LHCN-M2 (cell line): ENCODE measurements around the gene PREX1. TPM values are rescaled to one million over a fixed set of nuclear protein-coding genes. Genes with fewer than 3 reads are reported as not detected.

ENCODE experiments used
- DNase-seq: peaks from one replicate; pipeline ENCODE4 v3.0.0-alpha.2; 2012; ENCODE audit warnings: low read depth
- total RNA-seq: library from RNA; depleted of rRNA; stranded (reverse); fragments of >200 nt; gene quantifications from 2 replicates; pipeline ENCODE4 v1.2.3, GENCODE V29; 2014

Gene PREX1
- total RNA-seq, 1 experiment from 2014 or later = 28.7 TPM

DNA sequence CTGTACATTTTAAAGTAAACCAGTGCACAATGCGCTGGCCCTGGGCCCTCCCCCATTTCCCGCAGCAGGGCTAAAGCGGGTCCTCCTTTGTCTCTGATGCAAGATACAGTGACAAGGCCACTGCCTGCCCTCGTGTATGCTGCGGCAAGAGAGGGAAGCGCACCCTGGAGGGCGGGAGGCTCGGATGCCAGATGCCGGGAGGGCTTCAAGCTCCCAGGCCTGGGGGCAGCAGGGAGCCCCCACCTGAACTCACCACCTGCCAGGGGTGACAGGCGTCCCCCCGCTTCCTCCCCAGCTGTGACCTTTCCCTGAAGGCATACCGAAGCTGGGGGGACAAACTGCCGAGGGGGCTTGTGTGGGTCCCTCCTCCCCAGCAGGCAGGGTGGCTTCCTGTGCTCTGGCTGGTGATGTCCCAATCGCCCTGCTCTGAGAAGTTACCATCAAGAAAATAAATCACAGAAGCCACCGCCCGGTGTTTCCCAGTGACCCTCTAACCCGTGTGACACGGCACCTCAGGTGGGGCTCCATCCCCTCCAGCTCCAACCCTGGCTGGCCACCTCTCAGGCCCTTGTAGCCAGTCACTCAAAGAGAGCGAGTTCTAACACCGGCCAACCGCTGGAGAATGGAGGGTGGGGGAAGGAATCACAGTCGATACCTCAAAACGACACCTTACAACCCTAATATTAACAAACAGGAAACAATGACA is 203.3 kb downstream of the PREX1 start:
- no peak for DNase-seq

DNA sequence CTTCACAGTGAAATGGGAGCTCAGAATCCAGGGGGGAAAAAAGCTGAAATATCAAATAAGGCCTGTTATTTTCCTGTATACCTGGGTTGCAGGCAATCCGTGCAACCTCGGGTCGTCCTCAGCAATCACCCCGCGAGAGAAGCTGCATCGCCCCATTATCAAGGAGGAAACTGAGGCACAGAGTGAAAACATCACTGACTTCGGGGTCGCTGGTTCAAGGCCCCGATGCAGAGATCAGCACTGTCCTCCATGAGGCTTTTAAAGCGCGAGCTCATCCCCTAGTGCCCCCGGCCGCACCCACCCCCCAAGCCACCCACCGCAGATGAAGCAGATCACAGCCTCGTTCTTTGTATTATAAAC is 203.9 kb downstream of the PREX1 start:
- no peak for DNase-seq

DNA sequence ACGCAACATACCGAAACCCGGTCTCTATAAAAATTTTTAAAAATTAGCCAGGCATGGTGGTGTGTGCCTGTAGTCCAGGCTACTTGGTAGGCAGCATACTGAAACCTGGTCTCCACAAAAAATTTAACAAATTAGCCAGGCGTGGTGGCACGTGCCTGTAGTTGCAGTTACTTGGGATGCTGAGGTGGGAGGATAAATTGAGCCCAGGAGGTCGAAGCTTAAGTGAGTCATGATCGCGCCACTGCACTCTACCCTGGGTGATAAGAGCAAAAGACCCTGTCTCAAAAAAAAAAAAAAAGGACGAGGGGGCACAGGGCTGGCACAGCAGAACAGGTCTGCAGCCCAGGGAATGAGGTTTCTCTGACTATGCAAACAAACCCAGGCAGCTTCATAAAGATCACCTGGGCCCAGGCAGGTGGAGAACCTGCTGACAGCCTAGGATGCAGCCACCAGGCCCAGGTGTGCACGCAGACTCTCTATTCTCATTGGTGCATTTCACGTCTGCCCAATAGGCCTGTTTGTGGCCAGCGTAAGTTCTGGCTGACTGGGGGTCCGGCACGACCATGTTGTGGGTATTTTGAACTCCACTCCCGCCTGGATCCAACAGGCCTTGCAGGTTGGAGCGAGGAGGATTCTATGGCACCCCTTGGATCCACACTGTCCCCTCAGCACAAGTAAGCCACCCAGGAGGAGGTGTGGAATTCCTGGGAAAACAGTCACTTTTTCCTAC is 204.5 kb downstream of the PREX1 start:
- no peak for DNase-seq

DNA sequence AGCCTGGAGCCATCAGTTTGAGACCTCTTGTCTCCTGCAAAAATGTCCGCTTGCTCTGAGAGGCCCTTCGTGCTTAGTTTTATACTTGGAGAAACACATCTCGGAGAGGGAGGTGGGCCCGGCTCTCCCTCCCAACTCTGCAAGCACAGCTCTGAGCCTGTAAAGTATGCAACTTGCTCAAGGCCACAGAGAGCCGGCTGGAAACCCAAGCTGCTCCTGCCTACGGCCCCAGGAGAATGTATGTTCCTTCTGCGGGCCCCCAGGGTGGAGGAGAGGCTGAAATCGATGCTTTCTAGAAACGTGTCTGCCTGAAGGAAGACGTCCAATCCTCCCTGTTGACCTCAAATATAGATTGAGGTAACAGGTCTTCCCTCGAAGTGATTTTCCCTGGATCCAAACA is 205.4 kb downstream of the PREX1 start:
- DNase-seq = no peak

DNA sequence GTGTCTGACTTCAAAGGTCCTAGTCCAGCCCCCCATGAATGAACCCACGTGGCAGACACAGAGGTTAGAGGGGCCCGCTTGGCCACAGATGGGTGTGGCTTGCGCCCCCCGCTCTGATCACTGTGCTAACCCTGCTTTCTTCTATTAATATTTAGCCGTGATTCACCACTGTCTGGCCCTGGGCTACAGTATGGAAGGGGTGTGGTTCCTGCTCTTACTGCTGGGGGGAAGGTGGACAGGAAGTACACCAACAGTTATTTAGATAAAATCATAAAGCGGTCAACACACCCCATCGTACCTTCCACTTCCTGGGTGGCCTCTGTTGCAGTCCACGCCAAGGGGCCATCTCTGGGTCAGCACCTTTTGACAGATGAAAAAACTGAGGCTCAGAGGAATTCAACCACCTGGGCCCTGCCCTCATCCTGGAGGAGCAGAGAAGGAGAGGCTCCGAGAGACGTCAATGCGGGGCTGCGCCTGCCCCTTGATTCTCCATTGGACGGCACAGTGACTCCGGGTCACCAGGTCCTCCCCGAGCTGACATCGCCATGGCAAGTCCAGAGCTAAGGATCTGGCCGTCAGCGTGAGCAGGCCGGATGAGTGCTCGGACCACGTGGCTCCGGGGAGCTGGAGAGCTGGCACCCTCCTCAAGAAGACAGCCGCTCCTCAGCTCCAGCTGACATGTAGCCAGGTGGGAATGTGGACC is 206.3 kb downstream of the PREX1 start:
- DNase-seq = no peak

DNA sequence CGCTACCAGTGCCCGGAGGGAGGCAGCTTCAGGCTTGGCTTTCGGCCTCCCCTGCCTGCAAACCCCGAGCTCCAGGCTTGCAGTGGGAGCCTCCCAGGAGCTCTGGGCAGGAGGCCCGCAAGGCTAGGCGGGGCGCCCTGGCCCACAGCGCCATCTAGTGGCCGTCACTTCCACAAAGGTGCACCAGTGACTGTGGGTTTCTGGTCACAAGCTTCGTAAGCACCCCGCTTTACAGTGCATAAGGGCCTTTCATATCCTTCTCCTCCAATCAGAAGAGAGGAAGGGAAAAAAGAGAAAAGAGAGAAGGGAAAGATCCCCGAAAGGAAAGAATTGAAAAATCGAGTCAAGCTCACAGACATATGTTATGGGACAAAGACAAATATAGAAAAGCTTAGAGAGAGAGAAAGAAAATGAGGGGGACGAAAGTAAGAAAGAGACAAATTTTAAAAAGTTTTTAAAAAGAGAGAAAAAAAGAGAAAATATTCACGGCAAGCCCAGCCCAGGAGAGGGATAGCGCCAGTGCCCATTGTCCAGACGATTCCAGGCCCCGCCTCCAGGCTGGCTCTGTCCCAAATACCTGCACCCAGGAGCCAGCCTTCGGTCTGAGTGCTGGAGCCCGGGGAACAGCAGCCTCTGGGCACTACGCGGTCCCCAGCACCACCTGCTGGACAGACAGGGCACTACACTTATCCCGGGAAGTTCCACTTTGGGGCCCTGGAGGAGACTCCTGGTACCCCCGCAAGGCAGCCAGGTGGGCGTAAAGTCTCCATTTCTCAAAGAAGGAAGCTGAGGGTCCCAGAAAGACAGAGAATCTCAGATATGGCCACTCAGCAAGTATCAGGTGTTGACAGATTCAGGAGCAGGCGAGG is 207.1 kb downstream of the PREX1 start:
- peak; percentile 59 for DNase-seq

DNA sequence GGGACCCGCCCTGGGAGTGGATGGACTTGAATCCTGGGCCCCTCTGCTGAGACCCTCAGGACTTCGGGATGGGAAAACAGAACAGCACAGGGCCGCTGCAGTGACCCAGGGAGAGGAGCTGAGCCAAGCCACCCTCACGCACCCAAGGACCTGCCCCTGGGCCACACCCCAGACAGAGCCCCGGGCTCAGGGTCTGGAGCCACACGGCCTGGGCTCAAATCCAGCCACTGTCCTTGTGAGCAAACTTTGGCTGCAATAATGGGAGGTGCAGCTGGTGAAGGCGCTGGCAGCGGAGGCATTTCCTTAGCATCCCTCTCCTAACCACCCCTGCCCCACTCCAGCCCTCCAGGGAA is 207.7 kb downstream of the PREX1 start:
- no peak for DNase-seq

DNA sequence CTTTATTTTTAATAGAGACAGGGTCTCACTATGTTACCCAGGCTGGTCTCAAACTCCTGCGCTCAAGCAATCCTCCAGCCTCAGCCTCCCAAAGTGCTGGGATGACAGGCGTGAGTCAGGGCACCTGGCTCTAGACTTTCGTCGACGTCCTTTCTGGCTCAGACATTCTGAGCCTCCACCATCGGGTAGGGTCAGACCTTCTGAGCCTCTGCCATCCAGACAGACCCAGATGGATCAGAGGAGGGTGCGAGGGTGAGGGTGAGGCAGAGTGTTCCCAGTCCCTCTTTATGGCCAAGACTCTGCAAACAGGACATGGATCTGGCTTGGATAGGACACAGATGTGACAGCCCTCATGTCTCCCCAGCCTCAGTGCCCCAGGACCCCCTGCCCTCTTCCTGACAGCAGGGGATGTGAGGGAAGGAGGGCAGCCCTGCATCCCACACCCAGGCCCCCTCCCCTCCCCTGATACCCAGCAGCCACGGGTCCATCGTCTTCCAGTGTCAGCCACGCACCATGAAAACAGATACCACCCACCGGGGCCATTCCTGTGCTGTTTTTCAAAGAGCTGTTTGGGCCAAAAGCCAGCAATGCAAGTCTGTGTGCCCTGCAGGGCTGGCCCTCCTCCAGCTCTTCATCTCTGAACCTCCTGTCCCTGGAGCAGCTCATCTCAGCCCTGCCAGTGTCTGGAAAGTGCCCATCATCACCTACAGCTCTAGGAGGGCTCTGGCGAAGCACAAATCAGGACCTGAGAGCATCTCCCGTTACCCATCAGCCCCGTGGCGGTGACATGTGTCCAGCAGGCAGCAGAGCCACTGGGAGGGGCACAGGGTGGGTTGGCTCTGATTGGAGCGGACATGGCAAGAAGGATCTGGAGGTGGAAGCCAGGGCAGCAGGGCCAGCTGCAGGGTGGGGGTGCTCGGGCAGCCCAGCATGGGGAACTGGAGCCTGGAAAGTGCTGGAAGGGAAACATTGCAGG is 208.4 kb downstream of the PREX1 start:
- DNase-seq = no peak

DNA sequence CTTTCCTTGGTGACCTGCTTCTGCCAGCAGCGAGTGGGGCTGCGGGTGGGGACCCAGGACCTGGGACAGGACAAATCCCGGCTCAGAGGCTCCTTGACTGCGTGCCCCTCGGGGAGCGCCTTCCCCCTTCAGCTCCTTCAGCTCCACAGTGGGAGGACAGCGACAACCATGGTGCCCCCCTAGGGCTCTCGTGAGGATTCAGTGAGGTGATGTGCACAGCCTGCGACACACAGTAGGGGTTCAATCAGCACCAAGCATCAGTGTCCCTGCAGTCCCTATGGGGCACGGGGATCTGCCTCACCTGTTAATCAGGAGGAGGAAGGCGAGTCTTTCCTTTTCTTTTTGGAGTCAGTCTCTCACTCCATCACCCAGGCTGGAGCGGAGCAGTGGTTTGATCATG is 209.2 kb downstream of the PREX1 start:
- DNase-seq = no peak

DNA sequence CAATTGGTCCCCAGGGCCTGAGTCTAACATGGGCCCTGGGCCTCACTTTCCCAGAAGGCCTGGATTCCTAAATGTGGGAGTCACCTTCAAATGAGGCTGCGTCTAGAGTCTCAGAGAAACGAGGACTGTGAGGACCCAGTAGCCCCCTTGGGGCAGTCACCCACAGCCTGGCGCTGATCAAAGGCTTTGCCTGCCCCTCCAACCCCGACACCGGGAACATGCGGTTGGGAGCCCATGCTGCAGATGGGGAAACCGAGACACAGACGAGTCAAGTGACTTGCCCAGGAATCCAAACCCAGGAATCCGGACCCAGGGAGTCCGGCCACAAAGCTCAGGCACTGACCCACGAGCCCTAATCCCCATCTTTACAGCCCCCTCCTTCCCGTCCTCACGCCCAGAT is 209.7 kb downstream of the PREX1 start:
- no peak for DNase-seq

DNA sequence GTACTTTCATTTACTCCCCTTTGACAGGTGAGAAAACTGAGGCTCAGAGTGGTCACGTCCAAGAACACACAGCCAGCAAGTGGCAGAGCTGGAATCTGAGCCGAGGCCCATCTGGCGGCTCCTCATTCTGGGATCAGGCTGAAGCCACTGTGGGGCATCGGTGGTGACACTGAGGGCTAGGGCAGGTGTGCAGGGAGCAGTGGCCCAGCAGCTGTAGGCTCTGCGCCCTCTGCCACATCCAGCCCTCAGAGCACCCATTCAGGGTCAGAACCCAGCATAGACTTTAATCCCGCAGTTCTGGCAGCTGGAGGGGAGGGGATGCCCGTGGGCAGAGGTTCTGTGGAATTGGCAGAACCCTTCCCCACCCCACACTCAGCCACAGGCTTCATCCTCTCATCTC is 210.3 kb downstream of the PREX1 start:
- no peak for DNase-seq

DNA sequence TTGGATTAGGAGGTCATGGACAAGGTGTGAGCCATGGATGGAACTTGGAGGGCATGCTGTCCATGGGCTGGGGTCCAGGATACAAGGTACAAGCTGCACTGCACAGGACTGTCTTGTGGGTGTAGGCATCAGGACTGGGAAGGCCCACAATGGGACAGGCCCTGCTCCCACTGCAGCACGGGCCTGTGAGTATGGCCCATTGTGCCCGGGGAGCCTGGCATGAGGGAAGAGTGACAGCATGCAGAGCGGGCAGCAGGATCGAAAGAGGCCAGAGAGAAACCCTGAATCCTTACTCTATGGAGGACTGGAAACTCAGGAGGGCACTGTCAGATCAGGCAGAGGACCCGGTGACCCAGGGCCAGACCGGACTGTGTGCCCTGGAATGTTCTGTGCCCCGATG is 211.3 kb downstream of the PREX1 start:
- no peak for DNase-seq

DNA sequence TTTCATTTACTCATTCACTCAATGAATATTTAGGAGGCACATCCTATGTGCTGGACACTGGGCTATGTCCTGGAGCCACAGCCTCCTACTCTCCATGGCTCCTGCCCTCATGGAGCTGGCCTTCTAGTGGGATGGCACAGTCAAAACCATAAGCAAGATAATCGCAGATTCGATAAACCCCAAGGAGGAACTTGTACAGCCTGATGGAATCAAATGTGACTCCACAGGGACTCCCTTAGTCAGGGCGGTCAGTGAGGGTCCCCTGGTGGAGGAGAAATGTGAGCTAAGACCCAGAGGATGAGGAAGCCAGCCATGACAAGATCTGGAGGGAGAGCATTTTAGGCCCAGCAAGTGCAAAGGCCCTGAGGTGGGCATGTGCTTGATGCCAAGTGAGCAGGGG is 211.9 kb downstream of the PREX1 start:
- no peak for DNase-seq

DNA sequence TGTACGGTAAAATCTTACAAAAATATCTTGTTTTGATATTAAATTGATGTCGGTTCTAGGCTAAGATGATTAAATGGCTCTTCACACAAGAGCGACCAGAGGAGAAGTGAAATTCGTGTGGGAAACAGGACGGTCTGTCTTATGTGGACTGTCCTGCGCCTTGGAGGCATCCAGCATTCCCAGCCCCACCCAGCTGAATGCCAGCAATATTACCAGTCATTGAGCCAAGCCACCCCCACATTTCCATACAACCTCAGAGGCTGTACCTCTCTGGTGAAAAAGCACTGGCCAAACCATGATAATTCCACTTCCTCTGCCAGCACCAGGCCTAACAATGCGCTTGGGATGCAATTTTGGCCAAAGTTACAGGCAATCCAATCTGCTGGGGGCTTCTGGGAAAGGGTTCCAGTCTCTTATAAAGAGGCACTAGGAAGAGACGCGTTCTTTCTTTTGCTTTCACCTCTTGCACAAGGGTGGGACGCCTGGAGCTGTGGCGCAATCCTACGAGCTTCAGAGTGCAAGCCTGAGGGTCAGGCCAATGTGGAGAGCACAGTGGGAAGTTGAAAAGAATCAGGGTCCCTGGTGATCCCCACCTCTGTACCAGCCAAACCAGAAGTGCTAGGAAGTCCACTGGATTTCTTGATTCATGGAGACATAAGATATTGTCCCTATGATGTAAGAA is 213.1 kb downstream of the PREX1 start:
- no peak for DNase-seq

DNA sequence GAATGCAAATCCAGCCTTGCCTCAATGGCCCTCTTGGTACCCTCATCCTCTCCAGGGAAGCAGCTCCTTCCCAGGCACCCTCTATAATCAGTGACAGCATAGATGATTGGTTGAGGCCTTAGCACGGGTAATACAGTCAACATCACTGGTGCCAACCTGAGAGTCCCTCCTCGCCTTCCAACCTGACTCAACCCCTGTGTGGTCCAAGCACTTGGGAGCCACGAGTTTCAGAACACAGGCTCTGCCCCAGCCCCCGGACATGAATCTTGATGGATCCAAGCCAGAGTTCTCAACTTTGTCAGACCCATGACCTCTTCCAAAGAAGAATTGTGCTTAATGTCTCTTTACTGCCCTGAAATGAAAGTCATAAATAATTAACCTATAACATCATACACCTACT is 213.9 kb downstream of the PREX1 start:
- DNase-seq = no peak

DNA sequence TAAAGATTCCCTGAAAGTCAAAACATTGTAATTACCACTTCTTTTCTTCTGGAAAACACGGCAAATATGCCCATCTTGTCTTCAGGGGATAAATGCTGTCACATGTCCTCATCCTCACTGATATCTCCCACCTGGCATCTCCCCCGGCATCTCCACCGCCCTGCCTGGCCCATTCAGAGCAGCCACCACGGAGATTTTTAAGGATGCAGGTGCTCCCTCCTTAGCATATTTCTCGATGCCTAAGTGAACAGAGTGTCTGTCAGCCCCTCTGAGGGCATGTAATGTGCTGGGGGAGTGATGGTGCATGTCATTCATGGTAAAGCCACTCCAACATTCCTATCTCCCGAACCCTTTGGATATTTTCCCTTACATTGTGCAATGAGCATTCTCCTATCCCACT is 215.5 kb downstream of the PREX1 start:
- DNase-seq = no peak

DNA sequence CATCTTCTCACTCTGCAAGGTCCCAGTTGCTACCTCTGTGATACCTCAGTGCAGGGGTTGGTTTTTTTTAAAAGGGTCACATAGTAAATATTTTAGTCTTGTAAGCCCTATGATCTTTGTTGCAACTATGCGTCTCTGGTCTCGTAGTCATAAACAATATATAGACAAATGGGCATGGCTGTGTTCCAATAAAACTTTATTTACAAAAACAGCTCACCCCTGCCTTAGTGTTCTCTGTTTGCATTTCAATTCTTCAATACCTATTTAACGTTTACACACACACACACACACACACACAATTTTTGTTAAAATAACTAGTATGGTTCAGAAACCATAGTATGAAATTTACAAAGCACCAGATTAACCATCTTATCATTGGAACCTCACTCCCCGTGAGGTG is 216.8 kb downstream of the PREX1 start:
- no peak for DNase-seq

DNA sequence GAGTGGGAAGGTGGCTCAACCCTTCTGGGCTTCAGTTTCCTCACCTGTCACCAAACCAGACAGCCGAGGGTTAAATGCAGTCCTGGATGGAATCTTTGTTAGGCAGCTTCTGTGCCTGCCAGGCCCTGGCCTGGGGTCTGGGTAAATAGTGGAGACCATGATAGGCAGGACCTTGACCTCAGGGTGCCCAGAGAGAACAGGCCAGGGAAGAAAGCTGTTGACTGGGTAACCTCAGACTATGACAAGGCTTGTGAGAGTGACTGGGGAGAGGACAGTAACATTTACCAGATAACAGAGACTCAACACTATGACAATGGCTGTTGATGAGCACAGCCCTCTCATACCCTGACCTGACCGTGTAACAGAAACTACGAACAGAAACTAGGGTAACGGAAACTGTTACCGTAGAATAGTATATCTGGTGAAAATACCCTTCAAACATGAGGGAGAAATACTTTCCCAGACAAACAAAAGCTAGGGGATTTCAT is 218.3 kb downstream of the PREX1 start:
- DNase-seq = no peak

DNA sequence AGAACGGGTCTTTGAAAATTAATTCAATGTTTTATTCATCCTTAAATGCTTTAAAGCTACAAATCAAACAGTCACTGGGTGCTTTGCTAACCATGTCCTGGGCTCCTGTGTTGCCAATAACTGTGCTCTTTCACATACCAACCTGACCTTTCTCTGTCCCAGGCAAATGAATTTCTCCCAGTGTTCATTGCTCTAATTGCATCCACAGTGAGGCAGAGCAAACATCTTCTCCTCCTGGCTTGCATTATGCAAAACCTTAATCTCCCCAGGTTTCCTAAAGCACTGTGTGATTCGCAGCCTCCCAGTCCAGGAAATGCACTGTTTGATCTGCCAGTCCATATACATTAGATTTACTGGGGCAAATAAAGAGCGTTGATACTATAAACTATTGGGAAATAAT is 219.0 kb downstream of the PREX1 start:
- DNase-seq = no peak

DNA sequence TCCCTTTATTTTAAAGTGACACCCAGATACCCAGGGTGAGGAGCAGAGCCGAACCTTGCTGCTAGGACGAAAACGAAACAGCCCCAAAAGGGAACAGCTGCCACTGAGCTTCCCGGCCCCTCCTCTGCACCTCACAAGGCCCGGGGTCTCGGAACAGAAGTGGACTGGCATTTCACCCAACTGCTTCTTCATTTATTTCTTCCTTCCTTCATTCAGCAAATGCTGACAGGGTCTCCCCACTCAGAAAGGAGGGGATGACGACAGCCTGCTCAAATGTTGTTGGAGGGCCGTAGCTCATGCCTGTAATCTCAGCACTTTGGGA is 220.3 kb downstream of the PREX1 start:
- no peak for DNase-seq
